A673 (cell line): ENCODE measurements around the gene TMEM44. TPM values are rescaled to one million over a fixed set of nuclear protein-coding genes. Genes with fewer than 3 reads are reported as not detected.
"Not testable (repeated sequence)": the region's sequence is repeated elsewhere in the genome, so short reads cannot be mapped to it uniquely, and the experiment has no call there.

Source experiments
- BruUV-seq: library from RNA; stranded (reverse); fragments of 400-500 nt; replicated peaks from 2 replicates; lab custom pipeline; 2021; lab: Mats Ljungman, UMichigan
- CTCF ChIA-PET: fragments of 300-600 bp; sonication (Branson Sonifier 250); formaldehyde crosslinking; loops from one replicate; lab custom pipeline; 2022; ENCODE audit warnings: antibody characterized with exemption; lab: Charles Lee
- POLR2A ChIA-PET: fragments of 300-600 bp; sonication (Branson Sonifier 250); formaldehyde crosslinking; loops from one replicate; lab custom pipeline; 2022; ENCODE audit warnings: antibody characterized with exemption; ENCODE audit not compliant: low non-redundant PET; lab: Charles Lee
- DNase-seq: peaks from one replicate; pipeline ENCODE4 v3.0.0-alpha.2; 2015; ENCODE audit warnings: low spot score
- H3K27ac ChIP-seq: fragments of 200-600 bp; sonication (generic); 2 replicates; pipeline ENCODE4 v1.5.1; 2016; ENCODE audit warnings: mixed run types, low read depth, mild to moderate bottlenecking, mixed read lengths, antibody characterized with exemption, low read length; ENCODE audit not compliant: poor library complexity, severe bottlenecking
- H3K27me3 ChIP-seq: fragments of 200-600 bp; sonication (generic); replicated peaks from 2 replicates; pipeline ENCODE4 v1.6.1; 2017; ENCODE audit warnings: mixed run types, low read depth, mild to moderate bottlenecking, mixed read lengths, antibody characterized with exemption, low read length; ENCODE audit not compliant: insufficient read depth, poor library complexity
- H3K36me3 ChIP-seq: fragments of 200-600 bp; sonication (generic); 2 replicates; pipeline ENCODE4 v1.6.1; 2016; ENCODE audit warnings: mixed run types, mild to moderate bottlenecking, mixed read lengths, antibody characterized with exemption, low read length; ENCODE audit not compliant: insufficient read depth, poor library complexity, severe bottlenecking
- H3K4me1 ChIP-seq: fragments of 200-600 bp; sonication (generic); 2 replicates; pipeline ENCODE4 v1.6.1; 2017; ENCODE audit warnings: mixed run types, mild to moderate bottlenecking, mixed read lengths, antibody characterized with exemption, low read length; ENCODE audit not compliant: insufficient read depth, poor library complexity, severe bottlenecking
- H3K4me3 ChIP-seq: fragments of 200-600 bp; sonication (generic); 2 replicates; pipeline ENCODE4 v1.5.1; 2016; ENCODE audit warnings: low read depth, mixed run types, mild to moderate bottlenecking, mixed read lengths, low read length; ENCODE audit not compliant: poor library complexity, severe bottlenecking
- H3K9me3 ChIP-seq: fragments of 200-600 bp; sonication (generic); 2 replicates; pipeline ENCODE4 v1.6.1; 2016; ENCODE audit warnings: mixed run types, low read depth, mild to moderate bottlenecking, mixed read lengths, antibody characterized with exemption, low read length; ENCODE audit not compliant: poor library complexity, severe bottlenecking
- EZH2 ChIP-seq: fragments of 200-600 bp; sonication (generic); IDR thresholded peaks from 2 replicates; pipeline ENCODE4 v1.6.1; 2017; ENCODE audit warnings: borderline replicate concordance, low read depth, mild to moderate bottlenecking, mixed read lengths, antibody characterized with exemption, low read length; ENCODE audit not compliant: poor library complexity, severe bottlenecking
- intact Hi-C: fragments of 100-400 bp; cut with micrococcal nuclease; formaldehyde crosslinking; loops from one replicate; pipeline ENCODE4 v1.10.0; 2022; ENCODE audit not compliant: unreplicated experiment
- total RNA-seq: library from RNA; stranded (reverse); gene quantifications from 2 replicates; pipeline ENCODE4 v1.2.3, GENCODE V29; 2021
- TF ChIP-seq, protein P1 (sequence below): fragments of 300-800, 200-600 bp; sonication (generic); conservative IDR thresholded peaks from 2 replicates; pipeline ENCODE4 v1.5.1; 2017; ENCODE audit warnings: low read depth, mild to moderate bottlenecking, antibody characterized with exemption, low read length, moderate library complexity, mixed read lengths

TMEM44 gene
- total RNA-seq, 1 experiment from 2014 or later = 20.9 TPM

- Histone ChIP-seq H3K4me3 (peak overlapping the region; percentile 84), H3K4me1 (no peaks in the 10 kb centered on the region), H3K9me3 (peaks cover 6% of the 10 kb centered on the region), H3K27me3 (no peaks in the 10 kb centered on the region), H3K36me3 (peaks cover 19% of the 10 kb centered on the region), H3K27ac (peak overlapping the region; percentile 77)
- intact Hi-C loops = loop anchor here (10.0 kb wide), 1 partner anchor 298 kb away; no protein-coding TSS in a partner anchor
- ChIA-PET POLR2A (no interaction called here), CTCF (no interaction called here)
- TSS peak; percentile 69 for BruUV-seq
- TF ChIP-seq, protein P1, sequence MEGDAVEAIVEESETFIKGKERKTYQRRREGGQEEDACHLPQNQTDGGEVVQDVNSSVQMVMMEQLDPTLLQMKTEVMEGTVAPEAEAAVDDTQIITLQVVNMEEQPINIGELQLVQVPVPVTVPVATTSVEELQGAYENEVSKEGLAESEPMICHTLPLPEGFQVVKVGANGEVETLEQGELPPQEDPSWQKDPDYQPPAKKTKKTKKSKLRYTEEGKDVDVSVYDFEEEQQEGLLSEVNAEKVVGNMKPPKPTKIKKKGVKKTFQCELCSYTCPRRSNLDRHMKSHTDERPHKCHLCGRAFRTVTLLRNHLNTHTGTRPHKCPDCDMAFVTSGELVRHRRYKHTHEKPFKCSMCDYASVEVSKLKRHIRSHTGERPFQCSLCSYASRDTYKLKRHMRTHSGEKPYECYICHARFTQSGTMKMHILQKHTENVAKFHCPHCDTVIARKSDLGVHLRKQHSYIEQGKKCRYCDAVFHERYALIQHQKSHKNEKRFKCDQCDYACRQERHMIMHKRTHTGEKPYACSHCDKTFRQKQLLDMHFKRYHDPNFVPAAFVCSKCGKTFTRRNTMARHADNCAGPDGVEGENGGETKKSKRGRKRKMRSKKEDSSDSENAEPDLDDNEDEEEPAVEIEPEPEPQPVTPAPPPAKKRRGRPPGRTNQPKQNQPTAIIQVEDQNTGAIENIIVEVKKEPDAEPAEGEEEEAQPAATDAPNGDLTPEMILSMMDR = no peak
- TF ChIP-seq EZH2 = no peak
- no peak for DNase-seq
Measured at GRCh38 chr3:194632226-194632808, 902 bp downstream of the TMEM44 start.

DNA sequence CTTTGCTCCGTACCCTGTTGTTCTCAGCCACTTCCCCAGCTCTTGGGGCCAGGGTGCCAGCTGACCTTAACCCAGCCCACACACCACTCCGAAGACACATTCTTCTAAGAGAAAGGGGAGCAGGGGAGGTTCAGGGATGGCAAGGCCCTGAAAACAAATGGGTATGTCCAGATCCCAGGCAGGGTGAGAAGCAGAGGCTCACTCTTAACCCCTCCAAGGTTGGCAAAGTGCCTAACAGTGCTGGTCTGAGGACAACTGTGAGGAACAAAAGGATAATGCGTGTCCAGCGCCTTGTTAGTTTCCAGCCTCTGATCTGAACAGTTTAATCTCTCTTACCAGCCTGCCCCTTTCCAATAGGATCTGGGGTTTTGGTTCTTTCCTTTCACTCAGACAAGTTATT lies 1.5 kb downstream of the TMEM44 start:
- intact Hi-C loops = loop anchor here (10.0 kb wide), 1 partner anchor 297 kb away; no protein-coding TSS in a partner anchor
- H3K36me3 ChIP-seq = peaks cover 19% of the 10 kb centered on the region
- ChIA-PET CTCF (no interaction called here), POLR2A (no interaction called here)
- H3K4me3 ChIP-seq = no peak overlapping the region
- H3K4me1 ChIP-seq = no peaks in the 10 kb centered on the region
- no peak for DNase-seq
- H3K9me3 ChIP-seq = peaks cover 6% of the 10 kb centered on the region
- no peak overlapping the region for H3K27ac ChIP-seq
- no peak for TF ChIP-seq EZH2
- TF ChIP-seq, protein P1 = no peak
- no TSS peak for BruUV-seq
- no peaks in the 10 kb centered on the region for H3K27me3 ChIP-seq

- POLR2A ChIA-PET, H3K9me3 ChIP-seq, CTCF ChIA-PET, H3K4me1 ChIP-seq, DNase-seq, H3K27ac ChIP-seq, BruUV-seq, H3K27me3 ChIP-seq, H3K4me3 ChIP-seq: not testable (repeated sequence)
- intact Hi-C loops = loop anchor here (10.0 kb wide), 1 partner anchor 296 kb away; no protein-coding TSS in a partner anchor
- peaks cover 22% of the 10 kb centered on the region for H3K36me3 ChIP-seq
Measured at GRCh38 chr3:194630681-194631080, 2.5 kb downstream of the TMEM44 start.

DNA sequence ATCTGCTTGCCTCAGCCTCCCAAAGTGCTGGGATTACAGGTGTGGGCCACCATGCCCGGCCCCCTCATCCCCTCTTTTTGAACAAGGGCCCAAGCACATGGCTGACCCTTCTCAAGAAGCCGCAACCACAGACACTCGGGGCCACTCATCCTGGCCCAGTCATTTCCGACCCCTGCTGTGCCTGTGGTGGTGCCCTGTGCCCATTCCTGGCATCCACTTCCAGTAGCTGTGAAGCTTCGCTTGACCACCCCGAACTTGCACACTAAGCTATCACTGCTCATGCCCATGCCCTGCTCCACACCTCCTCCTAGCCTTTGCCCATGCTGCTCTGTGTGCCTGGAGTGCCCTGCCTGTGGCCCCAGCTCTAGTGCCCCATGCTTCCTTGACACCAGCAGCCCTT lies 8.3 kb downstream of the TMEM44 start:
- intact Hi-C loops = no loop called here
- ChIA-PET CTCF (no interaction called here), POLR2A (interaction anchor here (0.6 kb wide), 1 partner anchor 406 kb away, joined by 3 read pairs; no protein-coding TSS in a partner anchor)
- H3K27ac ChIP-seq = no peak overlapping the region
- H3K4me1 ChIP-seq = no peaks in the 10 kb centered on the region
- TF ChIP-seq, protein P1 = no peak
- no peak for TF ChIP-seq EZH2
- no peaks in the 10 kb centered on the region for H3K27me3 ChIP-seq
- no peaks in the 10 kb centered on the region for H3K9me3 ChIP-seq
- DNase-seq = no peak
- BruUV-seq = no TSS peak
- H3K4me3 ChIP-seq = no peak overlapping the region
- H3K36me3 ChIP-seq = peaks cover 17% of the 10 kb centered on the region
